Measurements from ENCODE around the gene ADGRG1.

- TF ChIP-seq CTCF (IDR thresholded peaks at IDR 0.05; ENCODE audit: low read length) (no peak), EZH2 (optimal IDR thresholded peaks at IDR 0.05; ENCODE audit: low read depth, low read length) (no peak), EZH2phosphoT487 (IDR thresholded peaks at IDR 0.05; ENCODE audit: low read length) (no peak)
Measured at GRCh38 chr16:57589374-57589773, 39.1 kb upstream of the ADGRG1 start.
